ENCODE results near the gene EEPD1. TPM values are rescaled to one million over a fixed set of nuclear protein-coding genes. Genes with fewer than 3 reads are reported as not detected.

The EEPD1 gene
- total RNA-seq, 1 experiment from 2014 or later, result 7.8 TPM

DNA sequence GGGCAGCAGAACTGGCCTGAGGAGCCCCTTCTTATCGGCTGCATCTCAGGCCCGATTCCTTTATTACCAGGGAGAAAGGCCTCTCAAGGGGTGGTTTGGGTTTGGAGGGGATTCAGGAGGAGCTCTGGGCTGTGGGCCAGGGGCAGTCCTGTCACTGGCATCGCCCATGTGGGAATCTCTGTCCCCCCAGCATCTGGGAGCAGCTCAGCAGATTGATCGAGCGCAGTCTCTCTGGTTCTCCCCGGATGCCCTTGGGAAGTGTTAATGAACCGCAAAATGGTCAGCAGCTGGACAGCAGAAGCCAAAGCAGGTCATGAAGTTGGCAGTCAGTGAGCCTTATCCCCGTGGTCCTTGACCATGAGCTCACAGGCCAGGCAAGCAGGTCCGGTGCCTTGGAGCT, 132.2 kb downstream of the EEPD1 start:
- H3K4me3 Mint-ChIP-seq, result no peak overlapping the region
- H3K36me3 Mint-ChIP-seq, result peaks cover 11% of the 10 kb centered on the region
- no peak overlapping the region for H3K27ac Mint-ChIP-seq
- TF ChIP-seq, protein P1, sequence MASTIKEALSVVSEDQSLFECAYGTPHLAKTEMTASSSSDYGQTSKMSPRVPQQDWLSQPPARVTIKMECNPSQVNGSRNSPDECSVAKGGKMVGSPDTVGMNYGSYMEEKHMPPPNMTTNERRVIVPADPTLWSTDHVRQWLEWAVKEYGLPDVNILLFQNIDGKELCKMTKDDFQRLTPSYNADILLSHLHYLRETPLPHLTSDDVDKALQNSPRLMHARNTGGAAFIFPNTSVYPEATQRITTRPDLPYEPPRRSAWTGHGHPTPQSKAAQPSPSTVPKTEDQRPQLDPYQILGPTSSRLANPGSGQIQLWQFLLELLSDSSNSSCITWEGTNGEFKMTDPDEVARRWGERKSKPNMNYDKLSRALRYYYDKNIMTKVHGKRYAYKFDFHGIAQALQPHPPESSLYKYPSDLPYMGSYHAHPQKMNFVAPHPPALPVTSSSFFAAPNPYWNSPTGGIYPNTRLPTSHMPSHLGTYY (CRISPR knock-in tag; IDR thresholded peaks at IDR 0.05), result no peak
- TF ChIP-seq NFYB (CRISPR knock-in tag; conservative IDR thresholded peaks at IDR 0.05; ENCODE audit: low read depth) (no peak), ZNF425 (CRISPR knock-in tag; conservative IDR thresholded peaks at IDR 0.05) (no peak), ZNF263 (CRISPR knock-in tag; IDR thresholded peaks at IDR 0.05; ENCODE audit: low read depth) (no peak), FOXP4 (CRISPR knock-in tag; IDR thresholded peaks at IDR 0.05) (no peak), PRRX2 (CRISPR knock-in tag; IDR thresholded peaks at IDR 0.05) (no peak), ZNF416 (CRISPR knock-in tag; IDR thresholded peaks at IDR 0.05) (no peak), SP1 (CRISPR knock-in tag; conservative IDR thresholded peaks at IDR 0.05) (no peak), AR (CRISPR knock-in tag; IDR thresholded peaks at IDR 0.05) (no peak), ATF6 (CRISPR knock-in tag; IDR thresholded peaks at IDR 0.05) (no peak)
- TF ChIP-seq, protein P2, sequence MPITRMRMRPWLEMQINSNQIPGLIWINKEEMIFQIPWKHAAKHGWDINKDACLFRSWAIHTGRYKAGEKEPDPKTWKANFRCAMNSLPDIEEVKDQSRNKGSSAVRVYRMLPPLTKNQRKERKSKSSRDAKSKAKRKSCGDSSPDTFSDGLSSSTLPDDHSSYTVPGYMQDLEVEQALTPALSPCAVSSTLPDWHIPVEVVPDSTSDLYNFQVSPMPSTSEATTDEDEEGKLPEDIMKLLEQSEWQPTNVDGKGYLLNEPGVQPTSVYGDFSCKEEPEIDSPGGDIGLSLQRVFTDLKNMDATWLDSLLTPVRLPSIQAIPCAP (CRISPR knock-in tag; IDR thresholded peaks at IDR 0.05), result no peak
- TF ChIP-seq, protein P3, sequence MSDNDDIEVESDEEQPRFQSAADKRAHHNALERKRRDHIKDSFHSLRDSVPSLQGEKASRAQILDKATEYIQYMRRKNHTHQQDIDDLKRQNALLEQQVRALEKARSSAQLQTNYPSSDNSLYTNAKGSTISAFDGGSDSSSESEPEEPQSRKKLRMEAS (CRISPR knock-in tag; IDR thresholded peaks at IDR 0.05), result no peak
- H3K27me3 Mint-ChIP-seq (ENCODE audit: low read depth), result no peaks in the 10 kb centered on the region
- peaks cover 60% of the 10 kb centered on the region for H3K4me1 Mint-ChIP-seq
- no peaks in the 10 kb centered on the region for H3K9me3 Mint-ChIP-seq
- ChIA-PET CTCF (interaction anchor here (1.0 to 2.1 kb wide), 7 partner anchors 21 to 264 kb away, joined by 3 to 13 read pairs (median 3); a partner anchor contains a TSS), POLR2A (interaction anchor here (0.6 kb wide), 1 partner anchor 26 kb away, joined by 3 read pairs; no protein-coding TSS in a partner anchor)
- ATAC-seq (no peak), DNase-seq (ENCODE audit: low spot score) (no peak)

- no peak for DNase-seq (ENCODE audit: low spot score)
- ChIA-PET POLR2A (no interaction called here), CTCF (interaction anchor here (1.2 to 2.1 kb wide), 3 partner anchors 12 to 301 kb away, joined by 3 to 7 read pairs (median 5); no protein-coding TSS in a partner anchor)
- ATAC-seq, result no peak
- H3K4me1 Mint-ChIP-seq, result peaks cover 53% of the 10 kb centered on the region
- H3K27ac Mint-ChIP-seq, result peak overlapping the region; percentile 65; the same call in 1 of the 2 replicates
- H3K4me3 Mint-ChIP-seq, result no peak overlapping the region
- no peaks in the 10 kb centered on the region for H3K27me3 Mint-ChIP-seq (ENCODE audit: low read depth)
- H3K9me3 Mint-ChIP-seq, result no peaks in the 10 kb centered on the region
- peaks cover 13% of the 10 kb centered on the region for H3K36me3 Mint-ChIP-seq
- TF ChIP-seq, protein P2 (CRISPR knock-in tag; IDR thresholded peaks at IDR 0.05), result no peak
- TF ChIP-seq GRHL2 (CRISPR knock-in tag; IDR thresholded peaks at IDR 0.05; ENCODE audit: insufficient replicate concordance, severe bottlenecking), result no peak
- no peak for TF ChIP-seq ZBTB43 (CRISPR knock-in tag; IDR thresholded peaks at IDR 0.05)
- no peak for TF ChIP-seq PRDM15 (CRISPR knock-in tag; IDR thresholded peaks at IDR 0.05)
These were observed 133.2 kb downstream of the EEPD1 start for GRCh38 chr7:36286226-36286625.
